ENCODE data around the gene PDE8A.

DNA sequence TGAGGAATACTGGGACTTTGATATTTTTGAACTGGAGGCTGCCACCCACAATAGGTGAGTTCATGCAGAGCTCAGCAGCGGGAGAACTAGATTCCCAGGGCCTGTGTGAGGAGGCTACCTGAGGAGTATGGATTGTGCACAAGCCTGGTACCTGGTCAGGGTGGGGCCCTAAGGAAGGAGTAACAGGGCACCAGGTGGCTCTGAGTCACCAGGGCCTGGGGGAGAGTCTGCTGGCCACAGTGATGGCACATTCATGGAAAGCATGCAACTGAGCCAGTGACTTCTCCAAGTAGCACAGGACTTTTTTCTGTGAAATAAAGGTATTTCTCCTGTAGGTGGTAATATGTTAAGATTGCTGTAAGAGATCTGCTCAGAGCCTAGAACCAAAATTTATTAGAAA is 134.4 kb downstream of the PDE8A start:
- TF ChIP-seq, protein P1, sequence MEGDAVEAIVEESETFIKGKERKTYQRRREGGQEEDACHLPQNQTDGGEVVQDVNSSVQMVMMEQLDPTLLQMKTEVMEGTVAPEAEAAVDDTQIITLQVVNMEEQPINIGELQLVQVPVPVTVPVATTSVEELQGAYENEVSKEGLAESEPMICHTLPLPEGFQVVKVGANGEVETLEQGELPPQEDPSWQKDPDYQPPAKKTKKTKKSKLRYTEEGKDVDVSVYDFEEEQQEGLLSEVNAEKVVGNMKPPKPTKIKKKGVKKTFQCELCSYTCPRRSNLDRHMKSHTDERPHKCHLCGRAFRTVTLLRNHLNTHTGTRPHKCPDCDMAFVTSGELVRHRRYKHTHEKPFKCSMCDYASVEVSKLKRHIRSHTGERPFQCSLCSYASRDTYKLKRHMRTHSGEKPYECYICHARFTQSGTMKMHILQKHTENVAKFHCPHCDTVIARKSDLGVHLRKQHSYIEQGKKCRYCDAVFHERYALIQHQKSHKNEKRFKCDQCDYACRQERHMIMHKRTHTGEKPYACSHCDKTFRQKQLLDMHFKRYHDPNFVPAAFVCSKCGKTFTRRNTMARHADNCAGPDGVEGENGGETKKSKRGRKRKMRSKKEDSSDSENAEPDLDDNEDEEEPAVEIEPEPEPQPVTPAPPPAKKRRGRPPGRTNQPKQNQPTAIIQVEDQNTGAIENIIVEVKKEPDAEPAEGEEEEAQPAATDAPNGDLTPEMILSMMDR (conservative IDR thresholded peaks at IDR 0.05 in 1 of 2, IDR thresholded peaks at IDR 0.05 in 1 of 2; ENCODE audit: extremely low read depth in 1 of 2, insufficient read depth in 1 of 2, low read depth in 1 of 2, low read length in 2 of 2) = no peak
- no peak for TF ChIP-seq EZH2 (IDR thresholded peaks at IDR 0.05; ENCODE audit: borderline replicate concordance, low read length)
